SKM-1 (cell line): ENCODE measurements around the gene ADORA2B.

Experiments
- DNase-seq: peaks from one replicate; lab custom pipeline; 2025; ENCODE audit not compliant: unreplicated experiment; lab: John Stamatoyannopoulos, UW

ADORA2B gene

DNA sequence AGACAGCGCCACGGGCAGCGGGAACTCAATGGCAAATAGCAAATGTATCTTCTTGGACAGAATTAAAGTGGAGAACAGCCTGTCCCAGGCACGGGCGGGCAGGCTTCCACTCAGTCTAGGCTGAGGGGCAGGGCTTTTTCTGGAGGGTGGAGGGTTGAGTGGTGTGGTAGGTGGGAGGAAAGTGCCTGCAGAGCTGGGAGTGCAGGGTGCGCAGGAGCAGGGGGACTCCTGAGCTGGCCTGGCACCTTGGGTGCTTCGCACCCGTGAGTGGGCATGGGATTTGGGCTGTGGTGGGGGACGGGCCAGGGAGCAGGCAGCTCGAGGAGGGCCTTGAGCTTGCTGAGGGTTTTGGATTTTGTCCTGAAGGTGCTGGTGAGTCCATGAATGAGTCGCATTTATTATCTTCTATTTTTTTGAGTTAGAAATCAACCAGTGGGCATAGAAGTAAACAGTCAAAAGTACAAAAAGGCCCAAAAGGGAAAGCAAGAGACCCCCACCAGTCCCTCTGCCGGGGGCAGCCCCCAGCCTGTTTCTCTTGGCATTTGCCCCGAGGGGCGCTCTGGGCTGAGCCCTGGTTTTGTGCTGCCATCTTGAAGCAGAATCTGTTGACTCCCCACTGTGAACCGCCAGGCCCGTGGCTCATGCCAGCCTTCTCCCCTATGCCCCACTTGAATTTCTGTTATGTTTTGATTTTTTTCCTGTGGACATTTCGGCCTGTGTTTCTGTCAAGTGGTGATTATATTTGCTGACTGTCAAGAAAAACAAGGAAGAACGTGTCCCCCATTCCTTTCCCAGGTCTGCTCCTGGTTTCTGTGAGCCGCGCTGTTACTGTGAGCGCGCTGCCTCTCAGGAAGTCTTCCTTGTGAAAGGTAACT is 8.2 kb downstream of the ADORA2B start:
- no peak for DNase-seq

- DNase-seq, result no peak
These were observed 9.3 kb downstream of the ADORA2B start for GRCh38 chr17:15954222-15954621.

DNA sequence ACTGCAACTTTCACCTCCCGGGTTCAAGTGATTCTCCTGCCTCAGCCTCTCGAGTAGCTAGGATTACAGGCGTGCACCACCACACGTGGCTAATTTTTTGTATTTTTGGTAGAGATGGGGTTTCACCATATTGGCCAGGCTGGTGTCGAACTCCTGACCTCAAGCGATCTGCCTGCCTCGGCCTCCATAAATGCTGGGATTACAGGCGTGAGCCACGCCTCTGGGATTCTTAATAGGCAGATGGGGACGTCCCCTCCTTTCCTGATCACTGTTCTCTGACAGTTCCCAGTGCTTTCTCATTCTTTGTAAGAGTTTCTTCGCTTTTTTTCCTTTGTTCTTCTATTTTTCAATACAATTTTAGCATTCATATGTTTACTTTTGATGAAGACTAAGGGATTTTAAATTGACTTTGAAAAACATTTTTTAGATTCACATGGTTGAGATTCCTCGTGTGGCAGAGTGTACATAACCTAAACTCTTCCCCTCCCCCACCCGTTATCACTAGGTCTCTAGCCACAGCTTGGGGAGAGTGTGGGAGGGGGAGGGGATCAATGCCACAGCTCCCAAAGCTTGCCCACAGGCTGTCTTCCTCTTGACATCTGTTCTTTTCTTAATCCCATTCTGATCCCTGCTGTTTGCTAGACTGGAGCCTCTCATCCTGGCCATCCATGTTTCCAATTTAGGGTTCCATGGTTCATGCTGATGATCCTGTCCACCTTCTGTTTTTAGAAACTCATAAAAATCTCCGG is 11.0 kb downstream of the ADORA2B start:
- no peak for DNase-seq

- no peak for DNase-seq
These were observed 12.3 kb downstream of the ADORA2B start for GRCh38 chr17:15957206-15957605.

DNA sequence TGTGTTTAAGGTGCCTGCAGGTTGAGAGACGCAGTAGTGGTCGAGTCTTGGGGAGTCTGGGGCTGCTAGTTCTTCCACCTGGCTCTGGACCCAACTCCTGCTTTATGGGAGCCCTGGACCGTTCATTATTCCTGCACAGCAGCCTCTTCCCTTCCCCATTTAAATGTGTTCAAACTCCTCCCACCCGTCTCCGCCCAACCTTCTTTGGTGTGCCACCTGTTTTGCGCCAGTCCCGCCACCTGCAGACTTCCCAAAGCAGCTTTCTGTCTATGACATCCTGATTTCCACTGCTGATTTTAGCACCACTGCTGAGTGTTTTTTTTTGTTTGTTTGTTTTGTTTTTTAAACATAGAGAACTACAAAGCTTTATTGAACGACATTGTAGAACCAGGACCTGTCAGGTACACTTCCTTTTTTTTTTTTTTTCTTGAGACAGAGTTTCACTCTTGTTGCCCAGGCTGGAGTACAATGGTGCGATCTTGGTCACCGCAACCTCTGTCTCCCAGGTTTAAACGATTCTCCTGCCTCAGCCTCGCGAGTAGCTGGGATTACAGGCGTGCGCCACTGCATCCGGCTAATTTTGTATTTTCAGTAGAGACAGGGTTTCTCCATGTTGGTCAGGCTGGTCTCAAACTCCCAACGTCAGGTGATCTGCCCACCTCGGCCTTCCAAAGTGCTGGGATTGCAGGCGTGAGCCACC is 12.8 kb downstream of the ADORA2B start:
- DNase-seq, result no peak

GRCh38 chr17:15958484-15958854 is 13.5 kb downstream of the ADORA2B start:
- DNase-seq, result no peak

- no peak for DNase-seq
These were observed 18.8 kb downstream of the ADORA2B start for GRCh38 chr17:15963670-15964110.

DNA sequence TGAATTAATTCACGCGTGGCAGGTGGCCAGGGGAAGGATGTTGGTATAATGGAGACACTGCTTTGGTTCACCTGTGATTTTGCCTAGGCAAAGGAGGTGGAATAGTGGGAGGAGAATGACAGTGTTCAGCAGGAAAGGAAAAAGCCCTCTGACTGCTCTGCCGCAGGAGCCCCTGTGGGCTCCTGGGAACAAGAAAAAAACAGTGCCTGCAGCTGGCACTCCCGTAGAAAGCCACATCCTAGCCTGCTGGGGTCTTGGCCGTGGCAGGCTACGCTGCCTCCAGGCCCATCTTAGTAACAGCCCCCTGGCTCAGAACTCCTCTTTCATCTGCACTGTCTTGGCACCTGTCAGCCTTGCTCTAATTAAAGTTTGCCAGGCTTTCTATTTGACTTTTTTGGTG is 20.6 kb downstream of the ADORA2B start:
- no peak for DNase-seq

DNA sequence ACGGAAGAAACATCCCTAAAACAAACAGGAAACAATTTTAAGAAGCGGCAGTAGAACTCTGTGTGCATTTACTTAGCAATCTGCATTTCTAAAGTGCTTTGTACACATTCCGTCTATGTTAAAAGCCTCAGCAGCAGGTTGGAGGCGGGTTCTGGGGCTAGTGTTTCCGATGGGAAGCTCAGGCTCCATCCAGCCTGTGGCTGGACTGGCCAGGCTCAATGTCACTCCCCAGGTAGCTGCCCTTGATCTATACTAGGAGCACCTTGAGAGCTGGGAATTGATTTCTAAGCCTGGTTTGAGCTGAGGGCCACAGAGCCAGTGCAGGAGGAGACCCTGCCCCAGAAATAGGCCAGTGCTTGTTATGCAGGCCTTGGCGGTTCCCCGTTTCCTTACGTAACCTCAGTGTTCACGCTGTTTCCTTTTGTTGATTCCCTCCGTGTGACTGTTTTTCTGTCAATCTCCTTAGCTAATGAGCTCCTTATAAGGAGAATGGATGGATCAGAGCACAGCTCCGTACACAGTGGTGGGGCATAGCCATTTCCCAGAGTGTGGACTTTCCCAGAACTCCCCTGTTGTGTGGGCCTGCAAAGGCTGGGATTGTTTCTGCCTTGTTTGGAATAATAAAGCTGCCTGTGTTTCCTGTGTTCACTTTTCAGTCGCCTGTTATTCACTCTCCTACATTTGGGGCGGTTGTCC is 21.4 kb downstream of the ADORA2B start:
- DNase-seq, result no peak

DNA sequence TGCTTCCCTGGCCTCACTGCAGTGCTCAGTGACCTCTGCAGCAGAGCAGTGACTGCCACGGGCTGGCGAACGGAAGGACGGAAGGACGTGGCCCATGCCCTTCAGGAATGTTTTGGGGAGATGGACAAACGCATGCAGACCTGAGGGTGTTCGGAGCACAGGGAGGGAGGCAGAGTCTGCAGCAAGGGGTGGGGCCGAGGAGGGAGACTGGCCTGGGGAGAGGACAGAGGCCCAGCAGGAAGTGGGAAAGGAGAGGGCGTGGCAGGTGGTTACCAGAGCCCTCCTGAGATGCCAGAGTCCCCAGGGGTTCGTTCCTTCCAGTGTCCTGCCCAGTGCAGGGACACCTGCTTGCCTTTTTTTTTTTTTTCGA is 21.9 kb downstream of the ADORA2B start:
- DNase-seq, result no peak

- no peak for DNase-seq
These were observed 22.9 kb downstream of the ADORA2B start for GRCh38 chr17:15967706-15968399.

- no peak for DNase-seq
These were observed 24.5 kb downstream of the ADORA2B start for GRCh38 chr17:15969463-15969862.

DNA sequence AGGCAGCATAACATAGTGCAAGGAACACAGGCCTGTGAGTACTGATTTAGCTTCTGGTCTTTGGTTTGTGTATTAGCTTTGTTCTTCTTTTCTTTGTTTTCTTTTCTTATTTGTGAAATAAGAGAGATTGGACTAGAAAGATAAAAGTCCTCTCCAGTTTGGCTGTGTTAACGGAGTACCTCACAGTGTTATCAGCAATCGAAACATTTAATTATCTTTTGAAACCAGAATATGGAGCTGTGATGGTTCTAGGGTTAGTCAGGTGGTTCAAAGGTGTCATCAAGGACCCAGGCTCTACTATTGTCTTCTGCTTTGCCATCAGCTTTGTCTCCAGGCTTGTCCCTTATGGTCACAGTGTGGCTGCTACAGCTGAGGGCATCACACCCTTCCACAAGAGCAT is 25.6 kb downstream of the ADORA2B start:
- DNase-seq, result no peak

DNA sequence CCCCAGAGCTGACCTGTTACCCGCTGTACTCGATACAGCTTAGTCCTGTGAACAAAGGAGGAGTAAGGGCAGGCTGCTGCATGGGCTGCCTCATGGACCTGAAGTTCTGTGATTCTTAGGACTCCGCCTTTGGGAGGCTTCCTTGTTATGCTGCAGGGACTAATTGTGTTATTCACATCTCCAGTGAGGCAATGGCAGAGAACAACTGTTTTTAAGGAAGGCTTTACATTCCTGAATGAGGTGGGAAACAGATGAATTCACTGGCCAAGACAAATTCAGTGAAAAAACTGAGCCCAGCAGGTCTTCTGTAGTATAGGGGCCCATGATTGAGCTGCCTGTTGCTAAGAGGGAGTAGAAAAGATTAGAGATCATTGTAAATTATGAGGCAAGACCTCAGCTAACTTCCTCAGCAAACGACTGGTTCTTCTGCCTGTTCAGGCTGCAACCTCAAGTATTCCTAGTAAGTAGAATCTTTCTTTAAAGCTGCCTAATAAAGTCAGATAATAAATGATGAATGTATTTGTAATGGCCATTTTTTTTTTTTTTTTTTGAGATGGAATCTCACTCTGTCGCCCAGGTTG is 26.3 kb downstream of the ADORA2B start:
- DNase-seq, result no peak

GRCh38 chr17:15971882-15972281 is 27.0 kb downstream of the ADORA2B start:
- no peak for DNase-seq

DNA sequence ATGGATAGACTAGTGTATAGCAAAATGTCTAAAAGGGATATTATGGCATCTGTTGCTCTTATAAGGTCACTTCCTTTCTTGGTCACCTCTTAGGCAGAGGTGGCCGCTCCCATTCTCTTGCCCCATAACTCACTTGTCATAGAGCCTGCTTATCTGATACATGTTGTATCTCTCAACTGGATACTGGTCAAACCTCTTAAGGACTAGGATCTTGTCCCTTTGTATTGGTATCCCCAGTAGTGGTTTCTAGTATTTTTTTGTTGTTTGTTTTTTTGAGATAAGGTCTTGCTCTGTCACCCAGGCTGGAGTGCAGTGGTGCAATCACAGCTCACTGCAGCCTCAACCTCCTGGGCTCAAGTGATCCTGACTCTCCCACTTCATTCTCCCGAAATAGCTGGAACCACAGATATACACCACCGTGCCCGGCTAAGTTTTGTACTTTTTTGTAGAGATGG is 27.6 kb downstream of the ADORA2B start:
- DNase-seq, result no peak

- no peak for DNase-seq
These were observed 28.1 kb downstream of the ADORA2B start for GRCh38 chr17:15973016-15973415.

DNA sequence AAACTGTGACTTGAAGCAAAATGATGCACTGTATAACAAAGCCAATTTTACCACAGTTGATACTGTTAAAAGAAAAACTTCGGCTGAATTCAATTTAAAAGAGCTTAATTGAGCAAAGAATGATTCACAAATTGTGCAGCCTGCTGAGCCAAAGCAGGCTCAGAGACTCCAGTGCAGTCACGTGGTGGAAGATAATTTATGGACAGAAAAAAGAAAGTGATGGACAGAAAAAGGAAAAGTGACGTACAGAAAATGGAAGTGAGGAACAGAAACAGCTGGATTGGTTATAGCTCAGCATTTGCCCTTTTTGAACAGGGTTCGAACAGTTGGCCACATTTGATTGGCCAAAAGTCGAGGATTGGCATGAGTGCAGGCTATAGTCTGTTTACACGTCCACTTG is 28.9 kb downstream of the ADORA2B start:
- no peak for DNase-seq

DNA sequence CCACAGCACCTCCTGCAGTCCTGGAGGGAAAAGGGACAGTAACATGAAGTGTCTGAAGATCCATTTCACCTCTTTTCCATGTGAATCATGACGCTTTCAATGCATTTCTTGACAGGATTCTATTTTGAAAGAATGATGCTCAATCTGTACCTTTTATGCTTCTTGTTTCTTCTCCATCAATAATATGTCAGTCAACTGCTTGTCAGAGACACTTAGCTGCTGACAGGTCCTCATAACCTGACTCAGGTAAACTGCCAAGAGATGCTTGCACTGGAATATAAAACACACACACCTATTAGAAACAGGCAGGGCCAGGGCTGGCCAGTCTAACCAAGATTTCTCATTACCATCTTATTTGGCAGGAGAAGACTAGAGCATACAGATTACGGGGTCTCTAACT is 33.0 kb downstream of the ADORA2B start:
- no peak for DNase-seq

DNA sequence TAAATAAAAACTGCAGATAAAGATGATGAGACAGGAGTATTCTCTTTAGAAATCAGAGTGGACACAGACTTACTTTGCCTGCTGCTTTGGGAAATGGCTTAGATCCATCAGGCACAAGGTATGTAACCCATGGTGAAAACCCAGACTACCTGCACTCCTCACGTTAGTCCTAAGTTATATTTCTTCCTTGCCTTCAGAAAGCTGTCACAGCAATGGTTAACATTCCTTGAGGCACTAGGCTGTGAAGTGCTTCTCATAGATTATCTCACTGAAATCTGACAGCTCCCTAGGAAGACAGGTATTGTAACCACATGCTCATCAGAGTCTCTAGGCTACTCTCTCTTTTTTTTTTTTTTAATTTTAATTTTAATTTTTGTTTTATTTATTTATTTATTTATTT is 33.7 kb downstream of the ADORA2B start:
- DNase-seq, result no peak
